GM19467 (cell line): ENCODE results near the gene RASGRP1.

Experiments
- ATAC-seq: cut with Tn5 transposase; IDR thresholded peaks from one replicate; pipeline ENCODE4 v1.9.1; 2021; ENCODE audit warnings: mild to moderate bottlenecking, moderate library complexity; ENCODE audit not compliant: unreplicated experiment

The RASGRP1 gene

DNA sequence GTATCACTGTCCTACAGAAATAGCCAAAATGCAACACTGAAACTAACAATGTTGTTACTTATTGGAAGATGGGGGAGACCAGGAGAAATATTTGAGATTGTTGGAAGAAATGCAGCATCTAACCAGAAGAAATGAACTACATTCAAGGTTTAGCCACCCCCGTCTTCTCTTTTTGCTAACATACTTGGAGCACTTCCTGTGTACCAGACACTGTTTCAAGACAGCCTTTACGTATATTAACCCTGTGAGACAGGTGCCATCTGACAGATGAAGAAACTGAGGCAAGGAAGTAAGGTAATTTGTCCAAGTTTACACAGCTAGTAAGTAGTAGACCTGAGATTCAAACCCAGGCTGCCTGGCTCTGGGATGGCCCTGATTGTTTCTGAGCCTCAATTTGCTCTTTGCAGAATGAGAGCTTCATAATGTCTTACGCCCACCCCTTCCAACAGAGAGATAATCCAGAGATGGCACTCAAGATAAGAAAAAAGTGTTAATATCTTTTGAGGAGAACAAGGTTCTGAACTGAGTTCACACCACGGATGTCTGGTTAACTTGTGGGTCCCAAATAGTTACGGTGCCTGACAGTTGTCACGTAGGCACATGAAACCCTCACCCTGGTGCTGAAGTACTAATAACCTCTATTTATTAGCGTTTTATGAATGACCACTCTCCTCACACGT, 26.1 kb downstream of the RASGRP1 start:
- ATAC-seq: no peak

DNA sequence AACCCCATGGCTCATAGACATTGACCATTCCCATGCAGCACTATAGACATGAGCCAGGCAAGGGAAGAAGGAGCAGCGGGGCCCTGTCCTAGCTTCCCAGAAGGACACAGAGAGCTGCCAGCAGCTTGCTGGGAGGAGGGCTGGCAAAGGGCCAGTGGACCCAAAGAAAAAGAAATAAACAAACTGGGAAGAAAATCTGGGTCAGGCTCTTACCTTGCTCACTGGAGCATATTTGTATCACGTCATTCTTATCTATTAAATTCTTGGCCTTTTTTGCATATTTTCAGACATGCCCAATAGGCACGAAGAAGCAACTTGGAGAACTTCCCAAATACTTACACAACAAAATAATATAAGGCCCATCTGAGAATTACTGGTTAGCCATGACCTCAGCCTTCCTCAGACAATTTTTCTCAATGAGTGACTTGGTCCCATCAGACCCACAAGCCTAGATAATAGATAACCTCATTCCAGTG, 28.4 kb downstream of the RASGRP1 start:
- no peak for ATAC-seq

DNA sequence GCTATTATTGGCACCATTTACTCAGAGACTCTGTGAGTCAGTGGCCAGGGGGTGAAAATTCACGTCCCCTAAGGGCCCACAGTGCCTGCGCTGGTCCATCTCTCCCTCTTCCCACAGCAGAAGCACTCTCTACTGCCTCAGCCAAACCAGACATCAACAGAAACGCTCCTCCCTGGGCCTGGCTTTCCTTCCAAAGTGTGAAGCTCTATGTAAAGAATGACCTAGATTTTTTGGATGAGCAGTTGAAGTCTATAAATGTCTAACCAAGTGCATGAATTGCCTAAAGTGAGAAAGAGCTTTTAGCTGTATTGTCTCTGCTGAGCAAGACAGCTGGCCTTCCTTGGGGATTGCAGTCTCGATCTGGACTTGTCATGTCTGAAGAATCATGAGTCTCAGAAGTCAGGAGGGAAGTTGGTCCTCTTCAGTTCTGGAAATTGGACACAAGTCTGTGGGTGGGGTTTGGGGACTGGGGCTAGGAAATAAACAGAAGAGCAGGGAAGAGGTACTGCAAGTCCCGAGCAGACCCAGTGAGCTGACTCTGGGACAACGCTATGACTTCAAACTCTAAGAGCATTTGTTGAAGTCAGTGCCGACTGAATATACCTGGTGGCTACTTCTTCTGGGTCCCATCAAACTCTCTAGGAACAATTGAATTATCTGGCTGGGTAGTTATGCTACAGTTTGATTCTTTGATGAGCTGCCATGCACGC, 29.0 kb downstream of the RASGRP1 start:
- ATAC-seq: no peak

DNA sequence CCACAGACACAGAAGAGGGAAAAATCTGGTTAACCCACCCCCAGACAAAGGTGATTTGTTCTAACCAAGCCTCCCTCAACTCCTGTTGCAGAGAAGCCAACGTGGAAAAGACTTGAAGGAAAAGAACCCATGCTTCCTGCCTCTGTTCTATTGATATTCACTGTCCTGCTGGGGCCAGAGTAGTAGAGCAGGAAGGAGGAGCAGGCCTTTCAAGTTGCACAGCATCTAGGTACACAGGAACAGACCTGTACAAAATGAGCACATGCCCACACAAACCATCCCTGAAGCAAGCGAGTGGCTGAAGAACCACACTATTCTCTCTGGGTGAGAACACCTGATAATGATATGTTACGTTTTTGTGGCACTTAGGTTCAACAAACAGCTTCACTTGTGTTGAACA, 29.9 kb downstream of the RASGRP1 start:
- no peak for ATAC-seq

DNA sequence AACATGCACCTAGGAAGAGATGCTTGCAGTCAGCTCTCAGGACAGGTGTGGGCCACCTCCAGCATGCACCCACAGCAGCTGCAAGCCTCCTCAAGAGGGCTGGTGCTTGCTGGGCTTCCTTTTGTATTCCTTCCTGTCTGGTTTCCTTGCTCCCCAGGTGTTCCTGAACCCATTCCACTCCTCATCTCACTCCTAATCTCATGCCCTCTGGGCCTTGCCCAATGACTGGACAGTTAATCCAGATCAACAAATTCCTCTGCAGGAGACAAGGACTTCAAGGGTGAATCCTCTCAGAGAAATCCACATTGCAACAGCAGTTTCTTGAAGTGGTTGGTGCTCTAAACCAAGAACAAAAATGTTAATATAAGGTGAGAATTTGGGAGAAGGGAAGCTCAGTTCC, 30.7 kb downstream of the RASGRP1 start:
- no peak for ATAC-seq

DNA sequence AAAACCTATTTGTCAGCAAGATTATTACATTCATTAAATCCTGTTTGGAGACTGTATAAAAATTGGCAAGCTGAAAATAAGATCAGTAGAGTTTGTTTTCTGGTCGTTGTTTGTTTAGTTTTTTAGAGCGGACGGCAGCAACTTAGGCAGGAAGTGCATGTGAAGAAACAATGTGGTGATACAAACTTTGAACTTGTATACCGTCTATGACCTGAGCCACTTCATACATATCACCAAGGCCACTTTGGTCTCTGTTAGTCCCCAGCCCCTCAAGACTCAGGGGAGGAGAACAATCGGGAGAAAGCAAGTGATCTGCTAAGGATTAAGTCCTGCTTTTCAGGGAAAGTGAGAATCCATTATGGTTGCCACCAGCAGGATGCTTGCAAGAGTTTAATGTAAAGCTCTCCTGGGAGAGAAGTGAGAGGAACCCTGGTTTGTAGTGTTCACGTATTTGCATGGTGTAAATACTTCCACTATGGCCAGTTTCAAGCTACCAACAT, 31.1 kb downstream of the RASGRP1 start:
- no peak for ATAC-seq

DNA sequence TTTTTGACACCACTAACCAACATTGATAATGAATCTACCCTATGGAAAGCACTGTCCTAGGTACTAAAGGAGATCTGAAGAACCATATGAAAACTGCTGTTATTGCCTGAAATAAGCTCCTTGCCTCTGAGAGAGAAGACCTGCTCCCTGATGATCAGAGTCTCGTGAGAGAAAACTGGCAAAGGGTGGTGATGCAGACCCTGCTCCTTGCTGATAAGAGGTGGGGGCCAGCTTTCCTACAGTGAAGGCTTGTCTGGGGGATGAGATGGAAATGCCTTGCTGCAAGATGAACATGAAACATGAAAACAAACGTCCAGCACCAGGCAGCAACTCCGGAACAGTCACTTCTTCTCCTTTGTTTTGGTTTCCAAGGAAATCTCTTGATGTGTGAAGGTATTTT, 31.9 kb downstream of the RASGRP1 start:
- ATAC-seq: no peak

DNA sequence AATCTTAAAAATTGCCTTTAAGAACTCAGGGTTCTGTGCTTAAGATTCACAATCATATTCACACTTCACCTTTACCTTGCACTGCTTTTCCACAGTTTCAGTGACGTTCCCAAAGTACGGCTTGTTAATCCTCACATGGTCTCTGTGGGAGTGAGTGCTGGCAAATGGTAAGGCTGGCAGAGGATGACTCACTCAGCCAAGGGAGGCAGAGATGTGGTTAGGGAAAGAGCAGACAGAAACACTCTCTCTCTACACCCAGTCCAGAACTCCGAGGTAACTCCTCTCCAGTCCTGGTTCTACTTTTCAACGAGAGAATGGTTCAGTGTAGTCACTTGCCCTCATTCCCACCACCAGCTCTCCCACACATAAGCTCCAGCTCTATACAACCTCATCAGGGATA, 33.1 kb downstream of the RASGRP1 start:
- ATAC-seq: no peak

DNA sequence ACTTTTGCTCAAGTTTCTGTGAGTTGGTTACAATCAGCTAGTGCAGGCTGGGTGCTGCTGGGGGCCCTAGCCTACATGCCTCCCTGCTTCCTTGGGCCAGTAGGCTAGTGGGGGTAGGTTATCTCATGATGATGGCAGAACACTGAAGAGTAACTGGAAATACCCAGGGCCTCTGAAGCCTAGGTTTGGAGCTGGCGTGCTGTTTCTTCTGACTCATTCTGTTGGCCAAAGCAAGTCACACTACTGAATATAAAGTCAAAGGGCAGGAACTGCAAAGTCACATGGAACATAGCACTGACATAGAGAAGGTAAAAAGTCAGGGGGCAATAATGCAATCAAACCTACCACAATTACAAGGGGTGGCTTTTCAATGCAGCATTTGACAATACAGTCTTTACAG, 34.5 kb downstream of the RASGRP1 start:
- ATAC-seq: no peak

DNA sequence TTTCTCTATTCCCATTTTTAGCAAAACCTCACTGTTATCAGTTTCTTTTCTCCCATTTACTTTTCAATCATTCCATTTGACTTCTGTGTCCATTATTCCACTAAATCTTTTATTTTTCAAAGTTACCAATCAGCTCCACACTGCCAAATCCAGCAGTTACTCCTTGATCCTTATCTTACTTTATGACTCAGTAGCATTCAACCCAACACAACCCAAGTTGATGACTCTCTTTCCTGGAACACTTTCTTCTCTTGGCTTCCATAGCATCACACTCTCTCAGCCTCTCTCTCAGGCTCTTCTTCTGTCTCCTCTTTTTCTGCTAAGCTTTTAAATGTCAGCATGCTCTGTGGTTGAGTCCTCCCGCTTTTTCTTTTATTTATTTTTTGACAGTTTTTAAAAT, 36.3 kb downstream of the RASGRP1 start:
- no peak for ATAC-seq

DNA sequence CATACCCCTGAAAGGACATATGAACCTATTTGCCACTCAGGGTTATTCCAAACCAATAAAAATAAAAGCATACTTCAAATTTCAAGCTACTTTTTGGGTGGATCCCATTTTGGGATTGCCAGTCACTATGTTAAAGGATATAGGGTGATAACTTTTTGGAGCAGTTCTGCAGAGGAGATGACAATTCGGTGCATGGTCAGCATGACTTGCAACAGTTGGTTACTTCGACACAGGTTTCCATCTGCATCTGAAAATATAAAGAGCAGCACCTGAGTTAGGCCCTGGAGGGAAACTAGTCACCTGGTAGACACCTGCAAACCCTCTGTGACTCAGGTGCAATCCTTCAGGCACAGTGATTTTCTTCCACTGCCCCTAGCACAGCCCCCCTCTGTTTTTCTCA, 38.5 kb downstream of the RASGRP1 start:
- ATAC-seq: no peak

DNA sequence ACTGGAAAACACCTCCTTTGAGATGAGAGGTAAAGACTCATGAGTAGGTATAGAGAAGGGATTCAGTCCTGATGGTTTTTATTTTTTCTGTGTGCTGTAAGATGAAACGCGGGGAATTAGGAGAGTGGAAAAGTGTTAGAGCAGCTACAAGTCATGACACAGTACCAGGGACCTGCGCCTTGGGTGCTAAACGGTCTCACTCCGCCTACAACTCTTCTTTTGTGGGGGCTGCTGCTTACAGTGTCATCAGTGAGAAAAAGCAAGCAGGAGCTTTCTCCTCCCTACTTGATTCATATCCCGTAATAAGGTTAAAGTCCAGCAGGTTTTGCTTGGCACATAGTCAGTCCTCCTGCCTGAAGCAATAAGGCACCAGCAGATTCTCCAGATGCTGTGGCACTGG, 39.1 kb downstream of the RASGRP1 start:
- no peak for ATAC-seq

DNA sequence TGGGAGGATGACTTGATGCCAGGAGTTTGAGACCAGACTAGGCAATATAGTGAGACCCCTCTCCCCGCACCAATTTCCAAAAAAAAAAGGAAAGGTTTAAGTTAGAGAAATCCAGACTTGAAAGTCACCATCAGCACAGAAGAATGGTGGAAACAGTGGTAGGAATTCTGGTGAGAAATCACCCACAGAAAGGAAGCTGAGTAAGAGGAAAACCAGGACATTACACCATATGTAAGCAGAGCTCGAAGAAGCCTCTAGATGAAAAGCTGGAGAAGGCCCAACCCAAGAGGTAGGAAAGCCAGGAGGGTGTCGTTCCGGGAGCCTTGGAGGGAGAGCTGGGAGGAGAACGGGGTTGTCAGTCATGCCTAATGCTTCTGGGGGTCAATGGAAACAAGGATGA, 40.5 kb downstream of the RASGRP1 start:
- no peak for ATAC-seq

DNA sequence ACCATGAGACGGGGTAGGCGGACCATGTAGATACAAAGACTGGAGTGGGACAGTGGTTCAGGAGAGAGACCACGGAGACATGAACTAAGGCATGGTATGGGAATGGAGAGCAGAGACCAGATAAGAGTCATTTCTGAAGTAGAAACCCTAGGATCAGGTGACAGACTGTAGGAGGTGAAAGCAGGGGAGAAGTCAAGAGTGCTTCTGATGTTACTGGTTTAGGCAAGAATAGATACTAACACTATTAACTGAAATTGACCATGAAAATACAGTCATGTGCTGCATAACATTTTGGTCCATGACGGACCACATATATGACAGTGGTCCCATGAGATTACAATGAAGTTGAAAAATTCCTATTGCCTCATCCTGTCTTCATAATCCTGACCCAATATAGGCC, 41.7 kb downstream of the RASGRP1 start:
- no peak for ATAC-seq

DNA sequence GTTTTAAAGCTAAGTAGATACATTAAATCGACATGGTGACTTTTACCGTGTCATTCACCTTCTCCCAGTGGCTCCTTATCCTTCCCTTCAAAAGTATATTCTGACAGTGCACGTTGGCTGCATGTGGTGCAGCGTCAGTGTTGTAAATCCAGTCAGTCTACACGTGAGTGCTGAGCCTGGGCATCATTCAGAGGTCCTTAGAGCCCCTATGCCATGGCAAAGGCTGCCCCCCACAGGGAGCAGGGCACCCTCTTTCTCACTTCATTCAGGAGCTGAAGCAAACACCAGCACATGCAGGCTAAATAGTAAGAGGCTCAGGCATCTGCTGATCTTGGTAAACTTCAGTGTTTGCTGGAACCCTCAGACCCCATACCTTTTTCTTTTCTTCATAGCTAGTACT, 43.3 kb downstream of the RASGRP1 start:
- no peak for ATAC-seq

DNA sequence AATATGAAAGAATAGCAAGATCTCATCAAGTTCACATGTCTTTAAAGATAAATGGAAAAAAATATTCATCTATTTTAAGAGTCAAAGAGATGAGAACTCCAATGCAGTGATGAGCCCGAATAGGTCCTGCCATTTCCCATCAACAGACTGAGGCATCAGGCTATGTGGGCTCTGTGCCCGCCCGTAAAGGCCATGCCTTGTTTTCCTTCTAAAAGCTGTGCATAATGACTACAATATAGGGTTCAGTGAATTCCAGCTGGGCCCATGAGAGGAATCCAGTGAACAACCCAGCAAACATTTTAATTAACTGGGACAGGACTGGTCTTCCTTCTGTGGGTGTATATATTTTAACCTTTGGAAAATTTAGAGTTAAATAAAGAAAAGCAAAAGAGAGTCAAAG, 44.6 kb downstream of the RASGRP1 start:
- no peak for ATAC-seq

DNA sequence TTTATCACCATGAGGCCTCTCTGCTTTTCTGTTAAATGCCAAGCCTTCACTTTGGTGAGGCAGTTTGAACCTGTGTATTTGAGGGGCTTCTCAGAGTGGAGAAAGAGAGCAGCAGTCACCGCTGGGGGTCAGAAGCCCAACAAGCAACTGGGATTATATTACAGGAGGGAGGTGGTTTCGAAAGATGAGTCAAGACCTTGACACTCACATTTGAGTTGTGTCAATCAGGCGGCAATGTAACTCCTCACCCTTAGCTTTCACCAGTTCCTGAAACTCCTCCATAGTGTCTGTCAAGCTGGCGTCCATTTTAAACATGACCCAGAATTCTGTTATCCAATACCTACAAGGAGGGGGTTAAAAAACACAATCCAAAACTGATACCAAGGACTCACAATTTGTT, 46.5 kb downstream of the RASGRP1 start:
- no peak for ATAC-seq

DNA sequence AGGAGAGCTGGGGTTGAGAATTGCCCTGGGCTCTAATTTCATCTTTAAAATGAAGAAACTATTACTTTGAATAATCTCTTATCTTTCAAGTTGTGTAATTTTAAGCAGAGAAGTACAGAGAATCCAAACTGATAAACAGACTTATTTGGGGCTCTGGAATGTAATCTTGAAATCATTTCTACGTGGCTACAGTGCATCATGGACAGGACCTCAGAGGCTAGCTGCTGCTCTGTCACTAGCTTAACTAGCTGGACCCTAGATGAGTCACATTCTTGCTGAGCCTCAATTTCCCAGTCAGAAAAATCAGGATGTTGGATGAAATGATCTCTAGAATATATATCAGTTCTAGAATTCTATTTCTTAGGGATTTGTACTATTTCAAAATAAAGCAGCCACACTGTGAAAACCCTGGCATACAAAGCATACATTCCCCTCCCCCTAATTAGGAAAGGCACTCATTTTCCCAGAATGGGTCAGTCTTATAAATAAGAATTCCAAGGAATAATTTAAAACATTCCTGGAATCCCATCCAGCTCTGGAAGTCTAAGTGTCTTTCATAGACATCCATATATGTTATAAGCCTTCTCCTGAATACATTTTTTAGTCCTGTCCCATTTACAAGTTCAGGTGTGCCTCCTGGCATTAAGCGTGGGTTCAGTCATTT, 47.2 kb downstream of the RASGRP1 start:
- no peak for ATAC-seq

DNA sequence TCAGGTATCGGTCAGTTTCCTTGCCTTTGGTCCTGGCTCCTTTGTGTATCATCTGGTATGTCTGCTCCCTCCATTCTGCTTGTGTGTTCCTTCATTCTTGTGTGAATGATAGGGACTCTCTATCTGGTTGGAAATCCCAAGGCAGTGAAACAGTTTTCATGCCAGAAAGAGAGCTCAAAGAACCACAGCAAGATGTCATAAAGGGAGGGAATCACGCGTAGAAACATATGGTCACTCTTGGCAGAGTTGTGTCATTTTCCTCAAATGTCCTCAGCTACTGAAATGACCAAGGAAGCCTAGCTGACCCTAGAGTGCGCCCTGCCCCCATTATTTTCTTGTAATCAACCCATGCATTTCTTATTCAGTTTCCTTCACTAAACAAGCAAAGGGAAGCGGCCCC, 48.0 kb downstream of the RASGRP1 start:
- ATAC-seq: no peak

DNA sequence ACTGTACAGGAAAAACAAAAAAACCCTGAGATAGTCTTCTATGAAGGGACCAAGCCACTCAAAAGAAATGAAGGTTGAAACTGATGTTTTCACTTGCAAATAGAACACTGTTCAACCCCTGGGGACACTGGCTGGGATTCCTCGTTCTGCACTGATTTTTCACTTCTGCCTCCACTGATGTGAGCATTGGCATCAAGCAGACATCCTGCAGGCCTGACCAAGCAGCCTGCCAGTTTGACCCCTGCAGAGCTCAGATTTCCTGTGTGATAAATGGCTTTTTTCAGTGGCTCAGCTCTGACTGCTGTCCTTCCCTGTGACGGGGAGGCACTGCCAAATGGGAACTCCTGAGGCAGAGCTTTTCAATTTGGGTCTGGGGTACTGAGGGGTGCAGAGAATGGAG, 50.0 kb downstream of the RASGRP1 start:
- ATAC-seq: no peak

DNA sequence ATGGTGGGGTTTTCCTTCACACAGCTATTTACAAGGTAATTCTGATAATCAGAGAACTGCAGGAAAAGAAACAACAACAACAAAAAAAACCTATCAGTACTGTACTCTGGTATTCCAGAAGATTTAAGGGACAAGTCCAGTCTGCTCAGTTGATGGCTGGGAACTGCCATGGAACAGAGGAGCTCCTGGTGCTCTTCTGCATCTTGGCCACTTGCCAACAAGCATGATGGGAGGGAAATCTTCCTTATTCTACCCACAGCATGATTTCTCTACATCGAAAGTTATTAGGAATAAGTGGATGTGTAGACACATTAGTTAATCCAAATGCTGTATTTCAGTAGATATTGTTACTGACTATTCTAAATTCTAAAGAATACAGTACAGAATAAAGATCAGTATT, 51.7 kb downstream of the RASGRP1 start:
- ATAC-seq: no peak

DNA sequence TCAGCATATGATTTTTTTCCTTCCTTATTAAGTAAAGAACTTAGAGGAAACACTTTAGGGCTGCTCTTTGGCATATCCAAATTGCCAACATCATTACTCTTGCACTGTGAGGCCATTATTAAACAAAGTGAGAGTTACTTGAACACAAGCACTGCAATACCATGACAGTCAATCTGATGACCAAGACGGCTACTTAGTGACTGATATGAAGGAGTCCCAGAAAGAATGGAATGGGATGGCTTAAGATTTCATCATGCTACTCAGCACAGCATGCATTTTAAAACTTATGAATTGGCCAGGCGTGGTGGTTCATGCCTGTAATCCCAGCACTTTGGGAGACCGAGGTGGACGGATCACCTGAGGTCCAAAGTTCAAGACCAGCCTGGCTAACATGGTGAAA, 55.5 kb downstream of the RASGRP1 start:
- no peak for ATAC-seq
